DOHH2 (cell line): ENCODE data around the gene CD47.

Experiments
- EZH2phosphoT487 ChIP-seq: fragments of 200-600 bp; sonication (generic); IDR thresholded peaks from 2 replicates; pipeline ENCODE4 v1.6.1; 2017; ENCODE audit warnings: borderline replicate concordance, mild to moderate bottlenecking, antibody characterized with exemption, low read length, moderate library complexity, mixed read lengths
- TF ChIP-seq, protein P1 (sequence below): fragments of 200-600 bp; sonication (generic); IDR thresholded peaks from one replicate; pipeline ENCODE4 v1.5.1; 2014; ENCODE audit warnings: antibody characterized with exemption, mild to moderate bottlenecking, low read depth, low read length; ENCODE audit not compliant: poor library complexity, severe bottlenecking

DNA sequence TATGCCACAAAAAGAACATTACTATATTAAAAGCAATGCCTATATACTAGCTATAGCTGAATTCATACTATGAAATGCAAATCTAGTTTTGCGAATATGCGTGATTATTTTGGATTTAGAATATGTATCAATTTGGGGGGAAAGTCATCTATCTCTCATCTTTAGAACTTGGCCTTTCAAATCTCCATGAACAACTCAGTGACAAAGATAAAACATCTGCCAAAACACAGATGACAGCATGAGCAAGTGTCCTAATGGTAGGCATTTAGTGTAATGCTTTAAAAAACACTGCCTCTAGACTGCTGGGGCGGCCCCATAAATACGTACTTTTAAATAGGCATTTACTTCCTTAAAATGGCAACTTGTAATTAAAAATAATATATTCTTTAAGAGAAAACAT, 2.7 kb downstream of the CD47 start:
- TF ChIP-seq, protein P1, sequence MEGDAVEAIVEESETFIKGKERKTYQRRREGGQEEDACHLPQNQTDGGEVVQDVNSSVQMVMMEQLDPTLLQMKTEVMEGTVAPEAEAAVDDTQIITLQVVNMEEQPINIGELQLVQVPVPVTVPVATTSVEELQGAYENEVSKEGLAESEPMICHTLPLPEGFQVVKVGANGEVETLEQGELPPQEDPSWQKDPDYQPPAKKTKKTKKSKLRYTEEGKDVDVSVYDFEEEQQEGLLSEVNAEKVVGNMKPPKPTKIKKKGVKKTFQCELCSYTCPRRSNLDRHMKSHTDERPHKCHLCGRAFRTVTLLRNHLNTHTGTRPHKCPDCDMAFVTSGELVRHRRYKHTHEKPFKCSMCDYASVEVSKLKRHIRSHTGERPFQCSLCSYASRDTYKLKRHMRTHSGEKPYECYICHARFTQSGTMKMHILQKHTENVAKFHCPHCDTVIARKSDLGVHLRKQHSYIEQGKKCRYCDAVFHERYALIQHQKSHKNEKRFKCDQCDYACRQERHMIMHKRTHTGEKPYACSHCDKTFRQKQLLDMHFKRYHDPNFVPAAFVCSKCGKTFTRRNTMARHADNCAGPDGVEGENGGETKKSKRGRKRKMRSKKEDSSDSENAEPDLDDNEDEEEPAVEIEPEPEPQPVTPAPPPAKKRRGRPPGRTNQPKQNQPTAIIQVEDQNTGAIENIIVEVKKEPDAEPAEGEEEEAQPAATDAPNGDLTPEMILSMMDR: no peak
- TF ChIP-seq EZH2phosphoT487: no peak
